ENCODE data around the gene EFL1.
A peak's percentile ranks its signal among the peaks of the same experiment; 100 is the strongest.

EFL1 gene

DNA sequence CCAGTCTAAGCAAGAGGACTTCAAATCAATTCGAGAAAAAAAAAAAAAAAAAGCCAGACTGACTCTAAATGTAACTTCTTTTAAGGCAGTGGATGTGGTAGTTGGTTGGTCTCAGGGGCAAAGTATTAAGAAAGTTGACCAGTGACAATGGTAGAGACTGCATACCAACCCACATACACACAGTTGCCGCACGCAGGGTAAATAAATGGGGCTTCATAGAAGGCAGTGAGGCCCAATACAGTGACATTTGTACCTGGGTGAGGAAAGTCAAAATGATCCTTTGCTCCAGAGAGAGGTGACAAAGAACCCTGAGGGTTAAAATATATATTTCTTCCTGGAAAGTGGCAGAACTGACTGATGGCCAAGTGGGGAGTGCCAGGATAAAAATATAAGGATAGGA is 116.0 kb downstream of the EFL1 start:
- no peak for DNase-seq

DNA sequence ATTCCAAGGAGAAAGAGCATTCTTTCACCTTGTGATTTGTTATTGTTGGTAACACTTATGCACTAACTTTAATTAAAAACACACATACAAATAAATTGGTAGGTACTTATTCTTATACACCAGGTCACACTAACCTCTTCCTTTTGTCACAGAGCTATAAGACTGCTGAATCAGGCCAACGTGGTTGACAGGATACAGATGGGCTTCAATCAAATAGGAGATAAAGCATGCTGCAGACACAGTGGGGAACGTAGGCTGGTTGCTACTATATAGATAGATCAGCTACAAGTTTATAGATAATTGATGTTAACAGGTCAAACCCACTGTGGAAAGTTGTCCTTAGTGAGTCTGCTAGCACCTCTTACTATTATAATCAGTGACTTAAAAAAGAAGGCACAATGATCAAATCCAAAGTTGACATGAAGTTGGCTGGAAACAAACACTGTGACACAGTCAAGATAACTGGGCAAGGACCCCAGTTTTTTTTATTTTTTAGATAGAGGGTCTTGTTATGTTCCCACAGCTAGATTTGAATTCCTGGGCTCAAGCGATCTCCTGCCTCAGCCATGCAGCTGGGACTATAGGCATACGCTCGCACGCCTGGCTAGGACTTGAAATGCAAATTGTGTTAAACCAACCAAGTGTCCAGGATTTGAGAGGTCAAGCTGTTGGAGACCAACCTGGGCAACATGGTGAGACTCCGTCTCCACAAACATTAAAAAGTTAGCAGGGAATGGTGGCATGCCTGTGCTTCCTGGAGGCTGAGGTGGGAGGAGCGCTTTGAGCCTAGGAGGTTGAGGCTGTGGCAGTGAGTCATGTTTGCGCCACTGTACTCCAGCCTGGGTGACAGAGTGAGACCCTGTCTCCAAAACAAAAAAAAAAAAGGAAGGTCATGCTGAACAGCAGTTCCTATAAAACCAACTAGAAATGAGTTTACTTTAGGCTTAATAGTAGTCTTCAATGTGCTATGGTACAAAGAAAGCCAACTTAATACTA is 118.8 kb downstream of the EFL1 start:
- DNase-seq: no peak

DNA sequence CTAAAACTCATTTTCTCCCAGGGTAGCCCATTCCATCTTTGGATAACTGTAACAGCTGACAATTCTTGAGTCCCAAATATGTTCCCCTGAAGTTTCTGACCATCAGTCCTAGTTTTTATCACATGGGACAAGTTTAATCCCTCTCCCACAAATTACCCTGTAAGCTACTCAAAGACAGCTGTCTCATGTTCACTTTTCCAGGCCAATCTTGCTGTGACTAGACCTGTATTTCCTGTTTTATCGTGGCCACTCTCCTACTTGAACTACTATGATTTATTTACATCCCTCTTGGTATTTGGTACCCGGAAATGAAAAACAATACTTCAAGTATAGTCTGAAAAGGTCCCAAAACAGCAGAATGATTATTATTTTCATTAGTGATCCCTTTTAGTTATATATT is 121.6 kb downstream of the EFL1 start:
- peak in 2 of 3 experiments; percentile 11 to 69 for DNase-seq

DNA sequence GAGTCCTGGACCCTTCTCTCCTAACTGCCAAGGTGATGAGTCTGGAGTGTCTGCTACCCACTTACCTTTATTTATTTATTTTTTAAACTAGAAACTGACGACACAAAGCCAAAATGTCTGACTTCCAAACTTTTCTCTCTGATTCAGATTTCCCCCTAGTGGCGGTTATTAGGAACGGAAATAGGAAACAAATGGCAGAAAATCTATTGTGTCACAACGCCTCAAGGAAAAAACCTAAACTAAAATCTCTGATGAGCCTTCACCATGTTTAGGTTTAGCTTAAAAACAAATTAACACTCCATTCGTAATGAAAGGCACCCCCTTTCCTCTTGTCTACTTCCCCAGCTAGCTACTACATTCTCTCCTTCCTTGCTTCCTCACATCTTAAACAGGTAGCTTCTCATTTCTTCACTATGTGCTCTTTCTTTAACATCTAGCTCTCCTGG is 122.7 kb downstream of the EFL1 start:
- peak; percentile 14 to 78 (median 34) for DNase-seq

DNA sequence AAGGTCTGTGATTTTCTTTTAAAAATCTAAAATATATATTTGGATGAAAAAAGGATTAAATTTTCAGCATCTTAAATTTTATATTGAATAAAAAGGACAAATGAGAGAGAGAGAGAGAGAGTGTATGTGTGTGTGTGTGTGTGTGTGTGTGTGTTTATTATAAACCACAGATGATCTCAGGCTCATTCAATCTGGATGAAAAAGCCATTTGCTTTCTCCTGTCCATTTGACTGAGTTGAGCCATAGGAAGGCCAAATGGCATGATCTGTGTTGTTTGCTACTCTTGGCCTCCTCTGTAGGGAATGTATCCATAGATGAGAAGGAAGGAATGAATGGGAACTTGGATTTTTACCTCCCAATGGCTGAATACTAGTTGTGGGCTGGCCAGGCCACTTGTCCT is 124.2 kb downstream of the EFL1 start:
- no peak for DNase-seq

DNA sequence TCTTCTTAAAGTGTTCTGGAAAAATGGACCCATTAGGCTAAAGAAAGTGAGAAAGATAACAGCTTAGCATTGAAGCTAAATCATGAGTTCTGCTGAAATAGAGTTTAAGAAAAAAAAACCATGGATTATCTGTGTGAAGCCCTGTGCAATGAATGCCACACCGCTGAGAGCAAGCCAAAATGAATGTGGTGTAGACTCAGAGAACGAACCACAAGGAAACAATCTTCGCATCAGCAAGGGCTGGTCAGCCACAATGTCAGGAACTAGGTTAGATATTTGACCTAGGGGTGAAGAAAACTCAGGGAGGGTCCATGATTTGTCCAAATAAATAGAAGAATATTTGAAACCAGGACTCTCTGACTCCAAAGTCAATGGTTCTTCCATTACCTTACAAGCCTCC is 125.3 kb downstream of the EFL1 start:
- DNase-seq: no peak

DNA sequence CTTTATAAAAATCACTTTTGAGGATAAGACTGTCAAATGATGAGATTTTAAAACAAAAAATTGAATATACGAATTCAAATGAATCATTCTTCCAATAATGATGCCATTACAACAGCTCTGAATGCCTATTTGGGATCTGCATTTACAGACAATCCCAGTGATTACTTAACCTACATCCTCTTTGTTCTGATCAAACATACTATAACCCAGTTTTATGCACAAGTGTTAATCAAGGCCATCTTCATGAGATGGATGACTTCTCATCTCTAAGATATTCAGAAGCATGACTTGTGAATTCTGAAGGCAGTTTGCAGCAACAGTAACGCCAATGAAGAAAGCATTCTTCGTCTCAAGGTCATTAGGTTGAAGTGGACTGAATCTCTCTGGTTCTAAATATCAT is 126.4 kb downstream of the EFL1 start:
- no peak for DNase-seq

DNA sequence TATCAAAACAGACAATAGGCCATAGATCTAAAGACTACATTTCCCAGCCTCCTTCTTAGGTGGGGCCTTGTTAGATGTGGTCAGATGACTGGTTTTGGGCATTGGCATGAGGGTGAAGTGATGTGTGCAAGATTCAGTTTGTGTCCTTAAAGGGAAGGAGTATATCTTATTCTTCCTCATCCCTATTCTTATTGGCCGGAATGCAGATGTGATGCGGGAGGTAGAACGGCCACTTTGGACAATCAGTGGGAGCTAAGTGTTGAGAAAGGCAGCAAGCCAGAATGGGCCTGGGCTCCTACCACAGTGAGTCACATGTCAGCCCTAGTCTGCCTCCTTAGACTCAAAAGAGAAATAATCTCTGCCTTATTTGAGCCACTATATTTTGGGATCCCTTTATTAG is 126.9 kb downstream of the EFL1 start:
- no peak for DNase-seq

DNA sequence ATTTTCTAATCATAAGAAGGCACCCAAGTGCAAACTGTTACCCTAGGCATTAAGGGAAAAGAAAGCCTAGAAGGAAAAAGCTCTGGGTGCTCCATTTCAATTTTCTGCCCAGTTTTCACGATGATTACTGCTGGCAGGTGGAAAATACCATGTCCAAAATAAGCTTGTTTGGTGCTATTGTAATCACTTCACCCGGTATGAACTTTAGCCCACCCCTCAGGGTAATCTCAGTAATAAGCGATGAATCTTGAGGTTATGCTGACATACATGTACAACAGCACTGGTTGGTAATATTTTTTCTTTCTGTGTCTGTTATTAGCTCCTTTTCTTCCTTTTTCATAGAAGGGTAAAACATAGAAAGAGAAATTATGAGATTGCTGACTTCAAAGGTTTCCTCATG is 128.1 kb downstream of the EFL1 start:
- no peak for DNase-seq

DNA sequence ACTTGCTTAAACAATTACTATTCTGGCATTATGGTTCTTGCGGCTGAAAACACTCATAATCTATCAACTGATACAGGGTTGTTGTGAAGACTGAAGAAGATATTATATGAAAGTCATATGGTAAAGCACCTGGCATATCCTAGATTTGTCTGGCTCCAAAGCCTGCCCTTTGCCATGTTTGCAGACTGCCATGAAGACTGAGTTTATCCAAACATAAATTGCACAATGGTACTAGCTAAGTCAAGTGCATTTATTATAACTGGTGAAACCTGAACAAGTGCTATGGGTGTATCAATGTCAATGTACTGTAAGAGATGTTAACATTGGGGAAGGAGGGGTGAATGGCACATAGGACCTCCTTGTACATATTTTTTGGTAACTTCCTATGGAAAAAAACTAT is 129.3 kb downstream of the EFL1 start:
- no peak for DNase-seq

DNA sequence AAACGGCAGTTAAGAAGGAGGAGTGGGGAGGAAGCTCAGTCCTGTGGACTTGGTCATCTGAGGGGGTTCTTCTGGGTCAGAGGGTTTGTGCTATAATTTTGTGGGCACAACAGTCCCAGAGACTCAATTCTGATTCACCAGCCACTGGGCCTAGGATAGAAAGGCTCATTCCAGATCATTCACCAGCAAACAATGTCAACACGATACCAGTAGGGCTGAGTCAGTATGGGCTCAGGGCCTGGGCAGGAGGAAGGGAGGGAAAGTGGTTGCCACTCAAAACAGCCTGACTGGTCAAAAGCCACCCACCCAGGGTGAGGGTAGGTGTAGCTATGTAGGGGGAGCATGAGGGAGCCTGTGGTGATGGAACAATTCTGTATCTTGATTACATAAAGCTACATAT is 129.8 kb downstream of the EFL1 start:
- no peak for DNase-seq

DNA sequence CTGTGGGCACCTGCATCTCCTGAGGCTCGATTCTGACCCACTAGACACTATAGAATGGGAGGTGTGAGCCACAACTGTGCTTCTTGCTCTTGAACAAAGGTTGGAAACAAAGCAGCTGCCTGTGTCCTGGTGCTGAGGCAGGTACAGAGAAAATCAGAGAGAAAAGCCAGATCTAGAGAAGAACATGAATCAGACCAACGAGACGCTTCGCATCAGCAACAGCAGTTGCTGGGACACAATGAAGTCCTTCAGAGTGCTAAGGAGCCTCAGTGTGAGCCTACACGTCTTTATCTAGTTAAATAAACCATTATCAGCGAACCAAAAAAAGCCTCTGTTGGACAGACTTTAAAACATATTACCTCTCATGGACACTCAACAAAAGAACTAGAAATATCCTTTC is 130.4 kb downstream of the EFL1 start:
- DNase-seq: no peak

DNA sequence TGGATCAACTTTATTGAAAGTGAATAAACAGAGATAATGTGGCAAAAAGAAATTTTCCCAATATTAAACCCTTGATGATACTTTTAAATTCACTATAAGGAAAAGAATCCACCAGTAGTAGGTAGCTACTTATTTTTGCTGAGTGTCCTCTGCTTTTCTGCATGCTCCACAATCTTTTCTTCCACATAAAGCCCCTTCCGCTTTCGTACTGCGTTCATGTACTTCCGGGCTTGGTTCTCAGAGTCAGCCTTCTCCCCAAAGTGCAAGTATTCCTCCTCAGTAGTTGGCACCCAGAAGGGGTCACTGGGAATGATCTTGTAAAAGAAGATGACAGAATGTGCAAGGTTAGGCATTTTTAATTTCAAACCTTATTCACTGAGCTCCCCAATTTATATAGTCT is 132.3 kb downstream of the EFL1 start:
- DNase-seq: no peak

DNA sequence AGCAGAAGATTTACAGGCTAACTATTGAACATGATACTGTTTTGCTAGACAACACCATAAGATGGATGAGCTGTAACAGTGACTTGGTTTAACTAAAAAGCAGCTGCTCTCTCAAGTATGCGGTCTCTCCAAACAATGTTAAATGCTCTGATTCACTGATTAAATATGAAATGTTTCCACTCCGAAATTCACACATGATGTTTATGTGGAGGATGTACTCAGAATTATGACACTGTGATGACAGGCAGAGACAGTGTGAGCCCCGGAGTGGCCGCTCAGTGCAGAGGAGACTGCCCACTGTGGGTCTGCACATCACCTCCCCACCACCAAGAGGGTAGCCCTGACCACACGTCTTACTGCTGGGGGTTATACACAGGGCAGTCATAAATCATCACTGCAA is 132.8 kb downstream of the EFL1 start:
- peak; percentile 7 to 66 (median 28) for DNase-seq

DNA sequence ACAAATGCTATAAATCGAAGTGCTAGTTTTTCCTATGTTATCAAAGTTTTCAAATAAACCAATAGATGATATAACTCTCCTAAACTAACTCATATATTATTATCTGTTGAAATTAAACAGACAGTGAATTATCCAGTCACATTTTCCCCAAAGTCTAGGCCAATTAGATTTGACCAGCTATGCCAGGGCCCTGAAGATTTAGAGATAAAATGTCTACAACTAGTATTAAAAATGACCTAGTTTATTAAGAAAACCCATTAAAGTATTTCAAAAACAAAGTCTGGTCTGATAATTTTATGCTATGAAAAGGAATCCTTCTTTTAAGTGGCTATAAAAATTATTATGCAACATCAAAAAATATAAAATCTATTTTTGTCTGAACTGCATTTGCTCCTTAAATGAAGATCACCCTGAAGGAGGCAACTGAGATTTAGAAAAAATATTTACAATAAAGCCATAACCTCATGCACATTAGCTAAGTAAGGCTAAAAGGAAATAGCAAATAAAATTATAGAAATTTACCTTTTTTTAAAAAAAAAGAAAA is 133.3 kb downstream of the EFL1 start:
- no peak for DNase-seq

DNA sequence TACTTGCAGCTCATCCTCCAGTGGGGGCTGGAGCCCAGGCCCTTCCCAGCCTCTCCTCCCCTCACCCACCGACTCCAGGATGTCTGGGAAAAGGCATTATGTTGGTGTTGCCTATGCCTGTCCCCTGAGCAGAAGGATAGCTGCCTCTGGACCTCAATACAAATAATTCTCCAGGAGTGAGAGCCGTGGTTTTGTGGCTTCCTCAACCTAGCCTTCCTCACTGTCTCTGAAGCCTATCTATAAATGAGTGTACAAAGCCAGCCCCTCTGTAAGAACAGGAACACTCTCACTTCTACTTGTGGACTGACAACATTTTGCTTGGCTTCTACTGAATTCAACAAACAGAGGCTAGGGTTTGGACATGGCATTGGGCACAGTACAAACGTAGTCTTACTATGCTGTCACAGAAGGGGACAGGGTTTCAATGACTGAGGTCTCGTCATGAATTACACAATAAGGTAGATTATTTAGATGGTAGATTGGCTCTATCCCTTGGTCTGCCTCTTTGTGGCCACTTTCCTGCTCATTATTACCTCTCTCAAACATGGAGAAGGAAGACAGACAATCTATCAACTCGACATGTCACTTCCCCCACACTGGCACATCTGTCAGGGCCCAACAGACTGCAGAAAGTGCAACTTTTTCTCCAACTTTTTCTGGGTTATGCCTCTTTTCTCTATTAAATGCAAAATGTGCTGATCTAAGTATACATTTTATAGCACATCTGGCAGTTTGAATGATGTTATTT is 134.0 kb downstream of the EFL1 start:
- DNase-seq: peak in 1 of 3 experiments; percentile 13

DNA sequence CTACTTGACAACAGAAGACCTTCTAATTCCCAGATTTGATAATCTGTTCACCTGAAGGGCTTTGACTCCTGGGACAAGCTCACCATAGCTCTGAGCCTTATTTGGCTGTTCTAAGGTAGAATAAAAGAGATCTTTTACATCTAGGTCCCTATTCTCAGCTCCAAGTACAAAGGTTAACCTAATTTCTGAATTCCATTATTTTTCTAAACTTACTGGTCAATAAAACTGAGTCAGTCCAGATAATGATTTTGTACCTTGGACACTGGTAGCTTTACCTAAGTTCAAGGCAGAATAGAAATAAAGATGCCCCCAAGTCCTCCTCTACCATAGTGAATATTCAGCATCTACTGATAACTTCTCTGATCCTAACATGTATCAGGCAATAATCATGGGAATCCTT is 135.0 kb downstream of the EFL1 start:
- no peak for DNase-seq

DNA sequence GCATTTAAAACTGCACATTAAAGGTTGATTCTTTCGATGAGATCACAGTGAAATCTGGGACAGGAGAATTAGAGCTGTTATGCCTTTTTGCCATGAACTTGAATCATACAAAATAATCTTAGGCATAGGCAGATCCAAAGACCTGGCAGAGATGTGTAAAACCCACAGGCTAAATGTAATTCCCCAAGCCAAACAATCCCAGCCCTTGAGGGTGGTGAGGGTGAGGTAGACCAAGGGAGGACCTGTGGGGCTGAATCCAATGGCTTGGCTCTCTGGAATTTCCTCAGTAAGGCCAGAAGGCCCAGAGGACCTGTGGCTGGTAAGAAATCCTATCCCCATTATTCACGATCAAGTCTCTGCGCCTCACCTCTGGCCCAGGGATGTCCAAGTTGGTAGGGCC is 136.2 kb downstream of the EFL1 start:
- no peak for DNase-seq

DNA sequence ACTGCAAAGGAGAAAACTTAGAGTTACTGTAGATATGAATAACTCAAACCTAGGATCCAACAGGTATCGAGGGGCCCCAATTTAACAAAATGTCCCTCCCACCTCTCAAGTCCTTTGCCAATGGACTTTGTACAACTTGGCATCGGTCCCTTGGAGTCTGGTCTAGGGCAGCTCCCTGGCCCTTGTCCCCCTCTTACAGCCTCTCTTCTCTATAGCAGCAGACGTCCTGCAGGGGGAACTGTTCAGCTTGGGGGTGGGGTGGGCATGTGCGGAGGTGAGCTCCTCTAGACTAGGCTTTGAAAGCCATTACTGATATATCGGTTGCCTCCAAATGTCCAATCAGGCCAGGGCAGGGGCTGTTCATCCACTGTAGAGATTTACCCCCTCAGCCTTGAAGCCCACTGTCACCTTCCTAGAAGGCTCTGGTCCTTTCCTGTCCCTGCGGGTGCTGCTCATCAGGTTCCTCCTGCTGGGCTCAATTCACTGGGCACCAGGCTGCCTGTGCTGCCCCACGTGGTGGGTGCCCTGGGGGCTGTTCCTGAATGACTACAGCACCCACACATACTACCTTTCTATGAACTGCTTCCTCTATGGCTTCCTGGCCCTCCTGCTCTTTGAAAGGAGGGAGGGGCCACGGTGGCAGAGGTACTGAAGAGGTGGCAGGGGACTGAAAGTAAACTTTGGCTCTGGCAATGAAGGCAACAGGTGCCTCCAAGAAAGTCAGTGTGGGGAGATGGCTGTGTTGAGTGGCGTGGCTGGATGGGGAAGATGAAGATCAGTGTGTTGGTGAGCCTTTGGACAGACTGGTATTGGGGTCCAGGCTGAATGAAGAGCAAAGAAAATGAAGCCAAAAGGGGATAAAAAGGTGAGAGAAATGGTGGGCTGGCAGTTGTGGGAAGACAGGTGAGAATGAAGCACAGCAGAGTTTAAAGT is 137.9 kb downstream of the EFL1 start:
- no peak for DNase-seq

DNA sequence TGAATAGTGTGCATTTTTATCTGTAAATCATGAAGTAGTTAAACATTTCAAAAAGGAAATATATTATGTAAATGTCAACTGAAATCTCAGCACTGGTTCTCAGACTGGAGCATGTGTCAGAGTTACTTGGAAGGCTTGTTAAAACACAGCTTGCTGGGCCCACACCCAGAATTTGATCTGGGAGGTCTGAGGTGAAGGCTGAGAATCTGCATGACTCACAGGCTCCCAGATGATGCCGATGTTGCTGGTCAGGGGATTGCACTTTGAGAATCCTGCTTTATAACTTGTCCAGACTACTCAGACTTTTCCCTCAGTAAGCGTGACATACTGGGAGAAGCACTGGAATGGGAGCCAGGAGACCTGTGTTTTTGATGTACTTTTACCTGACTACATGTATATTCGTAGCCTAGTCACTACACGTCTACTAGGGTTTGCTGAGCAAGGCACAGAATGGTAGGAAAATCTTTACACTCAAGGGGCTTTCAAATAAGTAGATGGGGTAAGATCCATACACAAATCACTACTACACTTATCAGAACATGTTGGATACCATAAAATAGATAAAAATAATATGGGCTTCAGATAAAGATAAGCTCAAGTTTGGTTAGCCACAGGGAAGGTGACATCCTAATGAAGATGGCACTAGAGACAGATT is 139.7 kb downstream of the EFL1 start:
- DNase-seq: no peak

DNA sequence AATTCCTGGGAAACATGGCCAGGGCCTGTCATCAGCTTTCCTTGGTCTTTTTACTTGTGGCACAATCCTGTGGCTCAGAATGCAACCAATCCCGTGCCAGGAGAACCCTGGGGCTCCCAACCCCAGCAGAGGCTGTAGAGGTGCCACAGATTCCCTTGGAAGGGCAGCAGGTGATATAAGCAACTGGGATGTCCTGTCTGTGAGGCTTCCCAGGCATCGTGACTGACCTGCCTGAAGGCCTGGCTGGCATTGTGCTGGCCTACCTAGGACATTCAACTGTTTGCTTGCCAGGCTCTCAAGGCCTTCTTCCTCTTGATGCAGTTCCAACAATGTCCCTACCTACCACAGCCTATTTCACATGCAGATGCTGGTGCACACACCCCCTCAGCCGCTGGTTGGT is 144.5 kb downstream of the EFL1 start:
- DNase-seq: no peak

DNA sequence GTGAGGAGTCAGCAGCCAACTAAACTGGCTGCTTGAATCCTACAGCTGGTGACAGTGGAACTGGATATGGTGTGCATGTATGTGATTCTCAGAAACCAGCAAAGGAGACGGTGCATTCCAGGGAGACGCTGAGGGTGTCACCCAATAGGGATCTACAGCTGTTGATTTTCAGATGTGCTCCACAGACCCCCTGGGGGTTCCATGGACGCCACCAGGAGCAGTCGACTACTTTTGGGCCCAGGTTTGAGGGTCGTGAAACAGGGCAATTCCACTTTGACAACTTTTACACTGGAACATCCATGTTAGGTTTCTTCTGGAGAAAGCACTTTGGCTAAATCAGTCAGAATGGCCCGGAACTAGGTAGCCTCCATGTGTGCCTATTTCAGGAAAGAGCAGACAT is 145.2 kb downstream of the EFL1 start:
- DNase-seq: no peak

Measured in NCI-H1417 (cell line).